ENCODE data around the gene STUB1. TPM values are rescaled to one million over a fixed set of nuclear protein-coding genes. Genes with fewer than 3 reads are reported as not detected.

STUB1 gene
- total and polyA plus RNA-seq, 2 of the 8 experiments (the other 6 are each of a cell fraction or from before 2014, with no cell fraction given), result 89.9 to 103 TPM

- no peak; the same call in 1 of the 2 replicates for TF ChIP-seq SP1 (IDR thresholded peaks at IDR 0.05; ENCODE audit: low read depth, low read length)
- TF ChIP-seq TBP (IDR thresholded peaks at IDR 0.05; ENCODE audit: low read depth, low read length), result peak; percentile 100
- no peak; the same call in 1 of the 2 replicates for TF ChIP-seq POU5F1 (IDR thresholded peaks at IDR 0.05; ENCODE audit: low read depth, low read length)
- TF ChIP-seq SP4 (IDR thresholded peaks at IDR 0.05; ENCODE audit: low read length), result peak; percentile 80; the same call in 1 of the 2 replicates
- no peak for TF ChIP-seq JUND (IDR thresholded peaks at IDR 0.05; ENCODE audit: low read length)
- 0 out of 2 replicates have a peak, but pooled peaks have one; percentile 43 for TF ChIP-seq GTF2F1 (IDR thresholded peaks at IDR 0.05; ENCODE audit: borderline replicate concordance, low read depth, low read length)
- no peak for TF ChIP-seq NANOG (IDR thresholded peaks at IDR 0.05; ENCODE audit: insufficient read depth, low read depth, low read length, poor library complexity, severe bottlenecking)
- 0 out of 4 replicates have a peak, but pooled peaks of 1 of the 2 experiments have one; percentile 17 for TF ChIP-seq HDAC2 (IDR thresholded peaks at IDR 0.05; ENCODE audit: borderline replicate concordance in 1 of 2, low read depth in 2 of 2, low read length in 2 of 2)
- TF ChIP-seq CBX5 (IDR thresholded peaks at IDR 0.05; ENCODE audit: low read depth, low read length), result no peak
- peak; percentile 99 for TF ChIP-seq RBBP5 (IDR thresholded peaks at IDR 0.05; ENCODE audit: borderline replicate concordance, low read depth, low read length)
- TF ChIP-seq MAFK (IDR thresholded peaks at IDR 0.05; ENCODE audit: low read depth, low read length), result peak; percentile 75; the same call in 1 of the 2 replicates
- TF ChIP-seq POLR2AphosphoS5 (IDR thresholded peaks at IDR 0.05; ENCODE audit: low read depth, low read length), result 0 out of 2 replicates have a peak, but pooled peaks have one; percentile 53
- TF ChIP-seq RXRA (IDR thresholded peaks at IDR 0.05; ENCODE audit: insufficient read depth, low read depth, low read length), result no peak
- no peak for TF ChIP-seq EZH2 (IDR thresholded peaks at IDR 0.05; ENCODE audit: low read depth, low read length, severe bottlenecking)
- TF ChIP-seq SRF (IDR thresholded peaks at IDR 0.05; ENCODE audit: low read depth, low read length), result no peak
- no peak for TF ChIP-seq CTBP2 (IDR thresholded peaks at IDR 0.05; ENCODE audit: borderline replicate concordance, insufficient read depth, insufficient read length, low read length)
- no peak for TF ChIP-seq EP300 (IDR thresholded peaks at IDR 0.05; ENCODE audit: borderline replicate concordance in 1 of 2, low read depth in 2 of 2, low read length in 2 of 2)
- TF ChIP-seq SAP30 (IDR thresholded peaks at IDR 0.05; ENCODE audit: insufficient read depth, insufficient replicate concordance, low read length), result peak; percentile 74
- 0 out of 4 replicates have a peak, but pooled peaks of 1 of the 2 experiments have one; percentile 0 for TF ChIP-seq RAD21 (IDR thresholded peaks at IDR 0.05 in 1 of 2, conservative IDR thresholded peaks at IDR 0.05 in 1 of 2; ENCODE audit: low read depth in 2 of 2, low read length in 2 of 2)
- no peak for TF ChIP-seq RNF2 (IDR thresholded peaks at IDR 0.05; ENCODE audit: borderline replicate concordance, low read depth, low read length, missing control alignments, poor library complexity, severe bottlenecking)
- peak; percentile 65 for TF ChIP-seq PHF8 (conservative IDR thresholded peaks at IDR 0.05; ENCODE audit: low read depth, low read length)
Measured at GRCh38 chr16:636206-637080, 43.8 kb upstream of the STUB1 start, which contains the start of gene METTL26 (continued).
